GM19397 (cell line): ENCODE measurements around the gene RNF215.
"Not testable (repeated sequence)": the region's sequence is repeated elsewhere in the genome, so short reads cannot be mapped to it uniquely, and the experiment has no call there.

Source experiments
- ATAC-seq: cut with Tn5 transposase; IDR thresholded peaks from one replicate; pipeline ENCODE4 v1.9.1; 2021; ENCODE audit warnings: mild to moderate bottlenecking, moderate library complexity; ENCODE audit not compliant: unreplicated experiment

Gene RNF215

GRCh38 chr22:30365891-30366290, 21.3 kb downstream of the RNF215 start:
- ATAC-seq, result no peak

- no peak for ATAC-seq
Measured at GRCh38 chr22:30362651-30363281, 24.4 kb downstream of the RNF215 start.

DNA sequence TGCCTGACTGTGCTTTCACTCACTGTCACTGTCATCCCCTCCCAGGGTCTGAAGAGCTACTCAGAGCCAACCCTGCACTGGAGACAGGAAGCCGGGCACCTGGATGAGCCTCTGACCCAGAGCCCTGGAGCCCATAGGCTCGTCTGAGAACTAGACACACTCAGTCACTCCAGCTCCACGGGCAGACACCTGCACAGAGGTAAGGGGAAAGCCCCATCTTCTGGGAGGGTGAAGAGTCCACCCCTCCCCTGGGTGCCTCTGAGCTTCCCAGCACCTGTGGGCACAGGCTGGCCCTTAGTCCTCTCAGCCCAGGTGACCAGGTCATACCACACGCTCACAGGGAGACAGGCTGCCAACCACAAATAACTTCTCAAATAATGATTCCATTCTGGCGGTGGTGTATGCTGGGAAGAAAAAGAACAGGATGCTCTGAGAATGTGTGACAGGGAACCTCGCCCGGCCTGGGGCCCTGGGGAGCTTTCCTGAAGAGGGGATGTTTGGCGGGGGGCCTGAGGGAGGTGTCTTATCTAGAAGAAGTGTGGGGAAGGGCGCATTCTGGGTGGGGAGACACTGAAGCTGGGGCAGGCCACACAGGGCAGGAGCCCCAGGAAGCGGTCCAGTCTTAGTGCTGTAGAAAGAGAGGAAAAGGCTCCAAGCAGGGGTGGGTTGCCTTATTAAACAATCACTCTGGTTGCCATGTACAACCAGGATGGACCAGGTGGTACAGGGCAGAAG, 25.1 kb downstream of the RNF215 start:
- ATAC-seq, result no peak

DNA sequence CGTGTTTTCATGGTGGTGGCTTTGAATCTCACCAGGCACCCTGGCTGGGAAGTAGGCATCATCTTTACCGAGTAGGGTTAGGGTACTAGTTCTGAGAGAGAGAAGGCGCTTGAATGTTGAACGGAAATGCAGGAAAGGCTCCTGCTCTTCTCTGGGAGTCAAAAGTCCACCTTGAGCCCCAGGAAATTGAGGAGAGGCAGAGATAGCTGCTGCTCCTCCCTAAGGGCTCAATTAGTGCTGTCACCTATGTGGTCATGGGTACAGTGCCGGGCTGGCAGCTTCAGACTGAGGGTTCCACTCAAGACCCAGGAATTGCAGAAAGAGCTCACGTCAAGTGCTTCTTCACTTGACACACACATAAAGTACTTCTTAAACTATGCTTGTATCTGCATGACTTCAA, 28.7 kb downstream of the RNF215 start:
- no peak for ATAC-seq

GRCh38 chr22:30357650-30358215, 29.5 kb downstream of the RNF215 start:
- ATAC-seq, result no peak

DNA sequence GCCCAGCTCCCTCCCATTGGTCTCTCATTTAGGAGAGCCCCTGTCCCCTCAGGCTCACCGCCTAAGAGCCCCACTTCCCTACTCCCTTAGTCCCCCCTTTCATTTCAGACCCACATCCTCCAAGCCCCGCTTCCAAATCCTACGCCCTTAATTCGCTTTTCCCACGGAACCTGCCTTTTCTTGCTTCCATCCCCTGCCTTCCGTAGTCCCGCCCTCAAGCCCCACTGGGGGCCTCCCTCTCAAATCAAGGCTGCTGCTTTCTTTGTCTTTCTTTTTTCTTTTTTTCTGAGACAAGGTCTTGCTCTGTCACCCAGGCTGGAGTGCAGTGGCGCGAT, 30.0 kb downstream of the RNF215 start:
- ATAC-seq, result no peak

GRCh38 chr22:30356449-30357235, 30.6 kb downstream of the RNF215 start, which contains the start of the genes CCDC157 and SF3A1:
TSS of gene CCDC157 (plus strand) at chr22:30357007. CDS start at chr22:30366001, 8,994 bp downstream.
TSS of gene SF3A1 (minus strand) at chr22:30356894. CDS start at chr22:30356792, 102 bp downstream.
- ATAC-seq, result peak; percentile 97

- no peak for ATAC-seq
Measured at GRCh38 chr22:30354644-30355043, 32.6 kb downstream of the RNF215 start.

DNA sequence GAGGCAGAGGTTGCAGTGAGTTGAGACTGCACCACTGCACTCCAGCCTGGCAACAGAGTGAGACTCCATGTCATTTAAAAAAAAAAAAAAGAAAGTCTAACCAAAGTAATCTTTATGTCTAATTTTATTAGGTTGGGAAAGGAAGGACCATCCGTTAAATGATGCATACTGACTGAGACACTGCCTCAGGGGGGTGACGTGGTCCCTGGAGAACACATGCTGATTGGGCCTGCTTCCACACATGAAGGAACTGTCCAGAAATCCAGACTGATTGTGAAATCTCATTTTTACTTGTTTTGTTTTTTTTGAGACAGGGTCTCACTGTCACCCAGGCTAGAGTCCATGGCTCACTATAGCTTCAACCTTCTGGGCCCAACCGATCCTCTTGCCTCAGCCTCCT, 36.0 kb downstream of the RNF215 start:
- ATAC-seq, result no peak

DNA sequence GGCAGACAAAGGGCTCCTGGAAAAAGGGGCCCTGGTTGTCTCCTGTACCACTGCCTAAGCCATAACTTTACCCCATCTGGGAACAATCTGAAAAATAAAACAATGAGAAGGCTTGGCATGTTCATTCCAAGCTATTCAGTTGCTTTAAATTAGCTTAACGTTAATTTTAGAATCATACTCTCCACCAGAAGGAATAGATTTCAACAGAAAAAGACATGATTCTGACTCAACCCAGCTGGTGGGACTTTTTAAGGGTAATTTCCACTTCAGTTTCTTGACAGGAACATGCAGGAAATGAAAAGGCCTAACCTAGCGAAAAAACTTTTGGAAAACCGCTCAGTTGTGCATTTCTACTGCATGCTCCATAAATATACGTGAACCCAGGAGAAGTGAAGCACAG, 38.4 kb downstream of the RNF215 start:
- no peak for ATAC-seq

GRCh38 chr22:30348404-30348803, 38.8 kb downstream of the RNF215 start:
- no peak for ATAC-seq

DNA sequence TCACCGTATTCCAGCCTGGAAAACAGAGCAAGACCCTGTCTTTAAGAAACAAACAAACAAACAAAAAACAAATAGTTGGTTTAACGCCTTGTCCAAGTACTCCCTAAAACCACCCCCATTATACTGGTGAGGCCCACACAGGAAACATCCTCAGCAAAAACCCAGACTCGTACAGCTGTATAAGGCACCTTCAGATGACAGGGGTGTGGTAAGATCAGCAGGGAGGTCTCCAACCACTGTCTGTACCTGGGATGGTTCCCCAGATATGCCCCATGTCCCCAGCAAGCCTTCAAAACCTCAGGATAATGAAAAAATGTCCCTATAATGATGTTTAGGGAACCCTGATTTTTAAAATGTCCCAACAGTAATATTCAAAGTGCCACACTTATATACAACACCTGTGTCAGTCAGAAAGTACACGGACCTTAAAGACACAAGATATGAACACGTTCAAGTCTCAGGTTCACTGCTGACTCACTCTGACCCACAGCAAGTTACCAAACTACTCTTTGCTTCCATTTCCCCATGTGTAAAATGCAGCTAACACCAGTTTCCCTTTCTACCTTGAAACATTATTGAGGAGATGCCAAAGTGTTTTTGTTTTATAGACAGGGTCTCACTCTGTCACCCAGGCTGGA, 39.8 kb downstream of the RNF215 start:
- ATAC-seq, result no peak

- no peak for ATAC-seq
Measured at GRCh38 chr22:30344447-30345200, 42.6 kb downstream of the RNF215 start.

- no peak for ATAC-seq
Measured at GRCh38 chr22:30340911-30341685, 46.1 kb downstream of the RNF215 start.

DNA sequence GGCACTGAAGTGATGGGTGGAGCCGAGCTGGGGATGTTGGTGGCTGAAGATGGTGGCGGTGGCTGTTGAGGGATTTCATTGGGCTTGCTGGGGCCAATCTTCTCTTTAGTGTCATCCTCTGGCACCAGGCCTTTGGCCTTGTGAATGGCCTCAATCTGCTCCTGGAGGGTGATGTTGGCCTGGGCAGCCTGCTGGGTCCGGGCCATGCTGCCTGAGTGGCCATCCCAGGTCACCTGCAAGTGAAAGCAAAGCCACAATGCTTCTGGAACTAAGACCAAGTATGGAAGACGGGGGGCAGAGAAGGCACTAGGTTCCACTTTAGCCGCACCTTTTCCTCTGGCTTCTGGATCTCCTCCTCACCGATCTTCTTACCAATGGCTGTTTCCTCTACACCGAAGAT, 48.4 kb downstream of the RNF215 start:
- no peak for ATAC-seq

DNA sequence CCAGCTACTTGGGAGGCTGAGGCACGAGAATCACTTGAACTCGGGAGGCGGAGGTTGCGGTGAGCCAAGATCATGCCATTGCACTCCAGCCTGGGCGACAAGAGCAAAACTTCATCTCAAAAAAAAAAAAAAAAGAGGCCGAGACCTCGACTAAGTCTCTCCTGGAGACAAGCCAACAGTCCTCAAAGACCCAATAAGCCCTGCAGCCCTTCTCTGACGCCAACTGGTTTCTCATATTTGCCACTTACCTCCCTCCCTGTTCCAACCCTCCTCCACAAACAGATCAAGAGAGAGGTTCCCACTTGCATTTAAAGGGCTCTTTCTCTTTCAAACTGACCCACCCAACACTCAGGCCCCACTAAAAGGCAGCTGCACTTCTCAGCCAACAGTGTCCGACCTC, 48.9 kb downstream of the RNF215 start:
- ATAC-seq, result not testable (repeated sequence)

GRCh38 chr22:30337461-30337778, 49.8 kb downstream of the RNF215 start:
- ATAC-seq, result no peak

- ATAC-seq, result no peak
Measured at GRCh38 chr22:30336752-30337460, 50.3 kb downstream of the RNF215 start.

GRCh38 chr22:30335236-30335635, 52.0 kb downstream of the RNF215 start:
- no peak for ATAC-seq
